SK-N-SH (cell line): Measurements from ENCODE around the gene PGGHG.

Experiments used
- CHD2 ChIP-seq: fragments of 150-350 bp; IDR thresholded peaks from 2 replicates; pipeline ENCODE4 v1.6.1; 2018; ENCODE audit warnings: low read length; ENCODE audit not compliant: partially characterized antibody
- EP300 ChIP-seq, 2 experiments: IDR thresholded peaks; 2 replicates each; pipeline versions ENCODE4 v1.4.0 to v1.6.1; 2012; ENCODE audit warnings: borderline replicate concordance in 1 of 2, low read depth in 1 of 2, low read length in 1 of 2
- EZH2phosphoT487 ChIP-seq: fragments of 200-600 bp; sonication (generic); IDR thresholded peaks from 2 replicates; pipeline ENCODE4 v1.6.1; 2017; ENCODE audit warnings: low read depth, mixed run types, mild to moderate bottlenecking, antibody characterized with exemption, moderate library complexity, borderline replicate concordance
- FOXJ3 ChIP-seq: sonication (generic); formaldehyde crosslinking; IDR thresholded peaks from 2 replicates; pipeline ENCODE4 v1.5.1; 2020; ENCODE audit warnings: mild to moderate bottlenecking, missing genetic modification reagents
- JUND ChIP-seq: IDR thresholded peaks from 2 replicates; pipeline ENCODE4 v1.4.0; 2012
- PBX3 ChIP-seq: IDR thresholded peaks from 2 replicates; pipeline ENCODE4; 2012
- RAD21 ChIP-seq: IDR thresholded peaks from 2 replicates; pipeline ENCODE4 v1.6.1; 2012; ENCODE audit warnings: mild to moderate bottlenecking, low read length
- REST ChIP-seq: IDR thresholded peaks from 2 replicates; pipeline ENCODE4 v1.6.1; 2012; ENCODE audit warnings: mild to moderate bottlenecking, low read depth, low read length, moderate library complexity
- RXRA ChIP-seq: IDR thresholded peaks from 2 replicates; pipeline ENCODE4 v1.4.0; 2012; ENCODE audit warnings: low read depth, mild to moderate bottlenecking, borderline replicate concordance
- USF1 ChIP-seq: IDR thresholded peaks from 2 replicates; pipeline ENCODE4 v1.4.0; 2012; ENCODE audit warnings: low read depth, borderline replicate concordance
- ZBTB33 ChIP-seq: IDR thresholded peaks from 2 replicates; pipeline ENCODE4 v1.4.0; 2012; ENCODE audit warnings: low read depth, borderline replicate concordance
- TF ChIP-seq, protein P1 (sequence below): fragments of 200-600 bp; sonication (generic); IDR thresholded peaks from 2 replicates; pipeline ENCODE4 v1.6.1; 2017; ENCODE audit warnings: antibody characterized with exemption, mild to moderate bottlenecking, moderate library complexity
- TF ChIP-seq, protein P2 (sequence below): IDR thresholded peaks from 2 replicates; pipeline ENCODE4 v1.4.0; 2012; ENCODE audit warnings: low read depth

- TF ChIP-seq, protein P1, sequence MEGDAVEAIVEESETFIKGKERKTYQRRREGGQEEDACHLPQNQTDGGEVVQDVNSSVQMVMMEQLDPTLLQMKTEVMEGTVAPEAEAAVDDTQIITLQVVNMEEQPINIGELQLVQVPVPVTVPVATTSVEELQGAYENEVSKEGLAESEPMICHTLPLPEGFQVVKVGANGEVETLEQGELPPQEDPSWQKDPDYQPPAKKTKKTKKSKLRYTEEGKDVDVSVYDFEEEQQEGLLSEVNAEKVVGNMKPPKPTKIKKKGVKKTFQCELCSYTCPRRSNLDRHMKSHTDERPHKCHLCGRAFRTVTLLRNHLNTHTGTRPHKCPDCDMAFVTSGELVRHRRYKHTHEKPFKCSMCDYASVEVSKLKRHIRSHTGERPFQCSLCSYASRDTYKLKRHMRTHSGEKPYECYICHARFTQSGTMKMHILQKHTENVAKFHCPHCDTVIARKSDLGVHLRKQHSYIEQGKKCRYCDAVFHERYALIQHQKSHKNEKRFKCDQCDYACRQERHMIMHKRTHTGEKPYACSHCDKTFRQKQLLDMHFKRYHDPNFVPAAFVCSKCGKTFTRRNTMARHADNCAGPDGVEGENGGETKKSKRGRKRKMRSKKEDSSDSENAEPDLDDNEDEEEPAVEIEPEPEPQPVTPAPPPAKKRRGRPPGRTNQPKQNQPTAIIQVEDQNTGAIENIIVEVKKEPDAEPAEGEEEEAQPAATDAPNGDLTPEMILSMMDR: no peak
- no peak for TF ChIP-seq ZBTB33
- TF ChIP-seq CHD2: no peak
- no peak for TF ChIP-seq EZH2phosphoT487
- no peak for TF ChIP-seq RXRA
- TF ChIP-seq PBX3: no peak
- no peak for TF ChIP-seq RAD21
- no peak for TF ChIP-seq EP300 (IDR thresholded peaks at IDR 0.05; ENCODE audit: borderline replicate concordance in 1 of 2, low read depth in 1 of 2, low read length in 1 of 2)
- no peak for TF ChIP-seq FOXJ3 (CRISPR knock-in tag)
- TF ChIP-seq, protein P2, sequence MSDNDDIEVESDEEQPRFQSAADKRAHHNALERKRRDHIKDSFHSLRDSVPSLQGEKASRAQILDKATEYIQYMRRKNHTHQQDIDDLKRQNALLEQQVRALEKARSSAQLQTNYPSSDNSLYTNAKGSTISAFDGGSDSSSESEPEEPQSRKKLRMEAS: no peak
- TF ChIP-seq USF1: no peak
- TF ChIP-seq JUND: no peak
- TF ChIP-seq REST: no peak
Observed at GRCh38 chr11:332651-333480, 43.9 kb downstream of the PGGHG start.
